ENCODE data around the gene FOXN3.

The FOXN3 gene

GRCh38 chr14:89382901-89383845, 33.9 kb downstream of the FOXN3 start:
- DNase-seq (ENCODE audit: low read depth in 3 of 3), result no peak

GRCh38 chr14:89382487-89382886, 34.5 kb downstream of the FOXN3 start:
- no peak for DNase-seq (ENCODE audit: low read depth in 3 of 3)

GRCh38 chr14:89379891-89380820, 36.9 kb downstream of the FOXN3 start:
- DNase-seq (ENCODE audit: low read depth in 3 of 3), result no peak

DNA sequence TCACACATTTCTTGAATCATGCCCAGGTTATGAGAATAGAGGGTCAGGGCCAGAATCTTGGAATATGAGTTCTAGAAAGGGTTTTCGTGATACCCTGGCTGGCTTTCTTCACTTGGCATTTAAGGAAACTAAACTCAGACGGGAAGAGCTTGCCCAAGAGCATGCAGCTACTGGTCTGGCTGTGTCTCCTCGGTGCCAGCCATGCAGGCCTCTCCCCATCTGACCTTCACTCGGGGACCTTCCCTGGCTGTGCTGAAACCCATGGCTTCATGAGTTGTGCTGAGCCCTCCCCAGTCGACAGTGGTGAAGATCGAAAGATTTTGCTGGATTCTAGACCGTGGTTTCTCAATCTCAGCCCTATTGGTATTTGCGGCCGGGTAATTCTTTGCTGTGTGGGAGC, 38.0 kb downstream of the FOXN3 start:
- no peak for DNase-seq (ENCODE audit: low read depth in 3 of 3)

- peak in 2 of 3 experiments; percentile 17 to 32 for DNase-seq (ENCODE audit: low read depth in 3 of 3)
Measured at GRCh38 chr14:89378119-89378518, 38.9 kb downstream of the FOXN3 start.

- no peak for DNase-seq (ENCODE audit: low read depth in 3 of 3)
Measured at GRCh38 chr14:89377544-89377943, 39.5 kb downstream of the FOXN3 start.

DNA sequence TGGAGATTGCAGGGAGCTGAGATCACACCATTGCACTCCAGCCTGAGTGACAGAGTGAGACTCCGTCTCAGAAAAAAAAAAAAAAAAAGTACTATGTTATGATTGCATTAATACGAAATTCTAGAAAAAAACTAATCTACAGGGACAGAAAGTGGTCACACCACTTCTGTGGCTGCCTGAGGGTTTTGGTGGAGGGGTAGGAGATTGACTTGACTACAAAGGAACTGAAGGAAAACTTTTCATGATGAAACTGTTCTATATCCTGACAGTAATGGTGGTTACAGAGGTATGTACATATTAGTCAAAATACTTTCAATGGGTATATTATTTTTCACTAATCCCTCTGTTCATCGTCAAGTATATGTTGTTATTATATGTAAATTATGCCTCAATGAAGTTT, 42.1 kb downstream of the FOXN3 start:
- no peak for DNase-seq (ENCODE audit: low read depth in 3 of 3)

- DNase-seq (ENCODE audit: low read depth in 3 of 3), result no peak
Measured at GRCh38 chr14:89373185-89373584, 43.8 kb downstream of the FOXN3 start.

- no peak for DNase-seq (ENCODE audit: low read depth in 3 of 3)
Measured at GRCh38 chr14:89372512-89372883, 44.5 kb downstream of the FOXN3 start.

DNA sequence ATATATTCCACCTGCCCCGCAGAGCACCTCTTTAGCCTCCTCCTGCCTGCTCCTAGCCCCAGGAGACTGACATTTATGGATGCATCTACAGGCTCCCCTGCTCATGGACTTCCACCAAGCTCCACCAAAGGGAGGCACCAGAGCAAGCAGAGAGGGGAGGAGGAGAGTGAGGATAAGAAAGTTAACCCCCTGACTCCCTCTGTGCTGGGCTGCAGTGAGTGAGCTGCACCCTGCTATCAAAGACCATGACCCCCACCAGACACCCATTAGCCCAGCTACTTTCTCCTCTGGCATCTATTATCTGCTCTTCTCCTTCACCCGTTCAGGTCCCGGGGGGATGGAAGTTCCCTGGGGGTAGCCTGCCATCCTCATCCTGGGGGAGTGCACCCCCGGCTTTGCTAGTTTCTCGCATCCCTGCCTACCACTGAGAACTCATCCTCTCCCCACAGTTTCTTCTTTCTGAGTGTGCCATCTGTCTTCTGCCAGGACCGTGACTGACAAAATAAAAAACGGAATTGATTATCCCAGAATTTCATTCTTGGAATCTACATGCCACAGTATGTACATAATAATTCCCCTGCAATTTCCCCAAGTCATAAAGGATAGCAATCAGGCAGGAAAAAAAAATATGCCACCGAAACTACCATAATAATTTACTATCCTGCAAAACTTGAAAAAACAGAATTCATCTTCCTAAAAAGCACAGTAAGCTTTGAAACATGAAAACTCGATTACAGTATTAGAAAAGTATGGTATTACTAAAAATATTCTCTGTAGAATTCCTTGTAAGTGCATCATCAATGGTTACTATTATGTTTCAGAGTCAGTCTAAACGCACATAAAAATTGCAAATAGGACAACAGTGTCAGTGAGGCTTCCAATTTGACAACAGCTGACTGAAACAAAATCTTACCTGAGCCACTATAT, 45.2 kb downstream of the FOXN3 start:
- no peak for DNase-seq (ENCODE audit: low read depth in 3 of 3)

- no peak for DNase-seq (ENCODE audit: low read depth in 3 of 3)
Measured at GRCh38 chr14:89370781-89371180, 46.3 kb downstream of the FOXN3 start.

- DNase-seq (ENCODE audit: low read depth in 3 of 3), result no peak
Measured at GRCh38 chr14:89370381-89370780, 46.7 kb downstream of the FOXN3 start.

- DNase-seq (ENCODE audit: low read depth in 3 of 3), result no peak
Measured at GRCh38 chr14:89369656-89370055, 47.4 kb downstream of the FOXN3 start.

DNA sequence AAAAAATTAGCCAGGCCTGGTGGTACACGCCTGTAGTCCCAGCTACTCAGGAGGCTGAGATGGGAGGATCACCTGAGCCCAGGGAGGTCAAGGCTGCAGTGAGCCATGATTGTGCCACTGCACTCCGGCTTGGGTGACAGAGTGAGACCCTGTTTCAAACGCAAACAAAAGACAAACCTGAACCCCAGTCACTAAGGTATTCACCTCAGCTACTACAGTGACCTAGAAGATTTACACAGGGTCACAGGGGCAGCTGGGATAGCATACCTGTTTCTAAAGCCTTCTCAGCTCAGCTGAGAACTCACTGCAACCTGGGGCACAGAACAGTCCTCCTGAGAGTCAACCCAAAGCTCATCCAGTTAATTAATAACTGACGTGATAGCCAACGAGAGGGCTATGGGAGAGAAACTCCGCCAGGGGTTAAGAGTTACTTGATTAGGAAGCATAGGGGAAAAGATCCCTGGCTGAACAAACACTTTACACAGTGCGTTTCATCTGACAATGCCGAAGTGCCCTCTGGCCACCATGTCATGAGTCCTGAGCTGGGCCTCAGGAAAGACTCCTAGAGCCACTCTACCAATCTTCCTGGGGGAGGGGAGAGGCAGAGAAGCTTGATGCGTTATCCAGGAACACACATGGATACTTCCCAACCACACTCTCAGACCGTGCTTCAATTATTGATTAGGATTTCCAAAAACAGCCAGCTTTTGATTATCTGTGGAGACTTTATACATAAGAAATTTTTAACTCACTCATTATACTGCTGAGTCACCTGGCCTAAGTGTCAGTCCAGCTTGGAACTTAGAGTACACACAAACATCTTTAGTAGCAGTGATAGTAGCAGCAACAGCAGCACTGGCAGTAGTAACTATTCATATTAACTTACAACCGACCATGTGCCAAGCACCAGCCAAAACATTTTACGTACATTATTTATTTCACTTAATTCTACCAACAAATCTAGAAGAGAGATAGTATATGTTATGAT, 48.2 kb downstream of the FOXN3 start:
- no peak for DNase-seq (ENCODE audit: low read depth in 3 of 3)

GRCh38 chr14:89367779-89368120, 49.3 kb downstream of the FOXN3 start:
- no peak for DNase-seq (ENCODE audit: low read depth in 3 of 3)

GRCh38 chr14:89366864-89367778, 49.9 kb downstream of the FOXN3 start:
- no peak for DNase-seq (ENCODE audit: low read depth in 3 of 3)

- DNase-seq (ENCODE audit: low read depth in 3 of 3), result peak; percentile 39 to 46 (median 40)
Measured at GRCh38 chr14:89365061-89365801, 51.8 kb downstream of the FOXN3 start.

DNA sequence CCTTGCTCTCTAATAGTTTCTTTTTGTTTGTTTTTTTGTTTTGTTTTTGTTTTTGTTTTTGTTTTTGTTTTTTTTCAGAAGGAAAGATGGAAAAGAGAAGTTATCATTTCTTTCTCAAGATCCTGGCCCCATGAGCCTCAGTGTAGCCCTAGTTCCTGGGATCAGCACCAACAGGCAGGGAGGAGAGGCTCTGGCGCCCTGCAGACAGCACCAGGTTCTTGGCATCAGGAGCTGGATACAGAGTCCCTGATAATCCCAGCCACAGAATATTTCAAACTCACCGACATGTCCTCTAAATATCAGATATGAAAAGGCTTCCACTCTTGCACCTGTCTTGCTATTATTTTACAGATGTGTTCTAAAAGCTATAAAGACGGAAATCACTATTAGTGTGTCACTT, 52.7 kb downstream of the FOXN3 start:
- DNase-seq (ENCODE audit: low read depth in 3 of 3), result no peak

GRCh38 chr14:89360277-89360676, 56.8 kb downstream of the FOXN3 start:
- DNase-seq (ENCODE audit: low read depth in 3 of 3), result no peak
